K562 (cell line): Measurements from ENCODE around the gene LDLRAD1. TPM values are rescaled to one million over a fixed set of nuclear protein-coding genes. Genes with fewer than 3 reads are reported as not detected.

Source experiments
- ATAC-seq: fragments of 200-7000 bp; cut with Tn5 transposase; 3 replicates; pipeline ENCODE4 v1.9.1; 2020; ENCODE audit warnings: moderate library complexity
- BruUV-seq: library from RNA; stranded (reverse); fragments of 400-500 nt; replicated peaks from 2 replicates; lab custom pipeline; 2021; lab: Mats Ljungman, UMichigan
- CTCF ChIA-PET: fragments of 300-600 bp; formaldehyde crosslinking; extraction: SDS; loops from one replicate; lab custom pipeline; 2021; ENCODE audit warnings: low intra/inter-chr PET ratio; lab: Yijun Ruan, JAX
- POLR2A ChIA-PET: fragments of 300-600, 350-650 bp; sonication (Branson Sonifier 250); formaldehyde crosslinking; extraction: SDS; loops from one replicate; lab custom pipeline; 2021; ENCODE audit warnings: antibody characterized with exemption, inconsistent platforms; lab: Yijun Ruan, JAX
- DNase-seq, 4 experiments: peaks; one replicate each; pipeline versions ENCODE4 v3.0.0 to v3.0.0-alpha.2; 2011 to 2018; ENCODE audit warnings: low spot score in 3 of 4, mixed read lengths in 3 of 4; ENCODE audit errors: extremely low read depth in 1 of 4
- FAIRE-seq: peaks from 2 replicates; lab custom pipeline; 2011; peaks lifted over from hg19 to GRCh38; lab: Jason Lieb, UNC
- H2AFZ ChIP-seq: 2 replicates; pipeline ENCODE4 v1.6.0; 2011; ENCODE audit warnings: low read depth, low read length, control low read depth, inconsistent platforms
- H3K27ac ChIP-seq: fragments of 200-600 bp; 3 replicates; pipeline ENCODE4 v1.8.0; 2011; ENCODE audit warnings: low read depth, mild to moderate bottlenecking, control low read depth, inconsistent platforms, low read length, moderate library complexity, mixed read lengths; ENCODE audit errors: extremely low read depth
- H3K27me3 ChIP-seq, 2 experiments: fragments of 300-600 bp in 1 of 2; 2 replicates in 1 of 2; 3 replicates in 1 of 2; pipeline versions ENCODE4 v1.6.0 to v1.8.0; 2011; ENCODE audit warnings: inconsistent platforms in 2 of 2, low read length in 2 of 2, mild to moderate bottlenecking in 1 of 2, mixed read lengths in 1 of 2, moderate library complexity in 1 of 2; ENCODE audit not compliant: control insufficient read depth in 2 of 2, insufficient read depth in 2 of 2
- H3K36me3 ChIP-seq: fragments of 300-600 bp; 3 replicates; pipeline ENCODE4 v1.8.0; 2011; ENCODE audit warnings: mild to moderate bottlenecking, low read length, inconsistent platforms; ENCODE audit not compliant: control insufficient read depth, insufficient read depth
- H3K4me1 ChIP-seq, 2 experiments: fragments of 200-600 bp in 1 of 2; replicated peaks in 1 of 2; 2 replicates in 1 of 2; 3 replicates in 1 of 2; pipeline versions ENCODE4 v1.5.1 to v1.8.0; 2011; ENCODE audit warnings: inconsistent platforms in 2 of 2, low read length in 2 of 2, mild to moderate bottlenecking in 1 of 2, mixed read lengths in 1 of 2, moderate library complexity in 1 of 2; ENCODE audit not compliant: control insufficient read depth in 2 of 2, insufficient read depth in 2 of 2
- H3K4me2 ChIP-seq: 2 replicates; pipeline ENCODE4 v1.6.1; 2011; ENCODE audit warnings: low read length, control low read depth, inconsistent platforms, mixed read lengths; ENCODE audit not compliant: insufficient read depth
- H3K4me3 ChIP-seq: fragments of 200-600 bp; sonication (generic), shearing (Covaris generic); 2 replicates; pipeline ENCODE4 v1.5.1; 2016; ENCODE audit warnings: control low read depth, inconsistent platforms
- H3K79me2 ChIP-seq: fragments of 200-600 bp; 3 replicates; pipeline ENCODE4 v1.8.0; 2011; ENCODE audit warnings: low read length, inconsistent platforms; ENCODE audit not compliant: control insufficient read depth, insufficient read depth
- H3K9ac ChIP-seq, 2 experiments: 2 replicates each; pipeline versions ENCODE4 v1.6.0 to v1.6.1; 2011; ENCODE audit warnings: low read depth in 2 of 2, low read length in 2 of 2, control low read depth in 1 of 2, inconsistent platforms in 1 of 2, mild to moderate bottlenecking in 1 of 2, mixed read lengths in 1 of 2; ENCODE audit not compliant: insufficient read depth in 1 of 2
- H3K9me1 ChIP-seq: one replicate; pipeline ENCODE4 v1.6.0; 2011; ENCODE audit warnings: inconsistent platforms, mild to moderate bottlenecking, low read length, moderate library complexity; ENCODE audit not compliant: control insufficient read depth, insufficient read depth
- H3K9me3 ChIP-seq: replicated peaks from 2 replicates; pipeline ENCODE4 v1.5.1; 2011; ENCODE audit warnings: low read depth, low read length, inconsistent platforms; ENCODE audit not compliant: control insufficient read depth, insufficient read depth
- H4K20me1 ChIP-seq: replicated peaks from 2 replicates; pipeline ENCODE4 v1.6.1; 2011; ENCODE audit warnings: low read length, inconsistent platforms, mixed read lengths; ENCODE audit not compliant: control insufficient read depth, insufficient read depth
- CEBPG ChIP-seq, 3 experiments: fragments of 200-800 bp in 1 of 3; sonication (Bioruptor generic) in 1 of 3; sonication (generic) in 1 of 3; formaldehyde crosslinking in 1 of 3; IDR thresholded peaks in 2 of 3; conservative IDR thresholded peaks in 1 of 3; 2 replicates each; pipeline versions ENCODE4 v1.6.1 to v1.8.0; 2016 to 2022; ENCODE audit warnings: missing compliant biosample characterization in 2 of 3, missing genetic modification characterization in 2 of 3, mild to moderate bottlenecking in 1 of 3, missing genetic modification reagents in 1 of 3
- DACH1 ChIP-seq: fragments of 450-650 bp; IDR thresholded peaks from 2 replicates; pipeline ENCODE4 v1.6.1; 2018; ENCODE audit not compliant: partially characterized antibody
- DPF2 ChIP-seq: fragments of 450-650 bp; IDR thresholded peaks from 2 replicates; pipeline ENCODE4 v1.6.1; 2016
- EHMT2 ChIP-seq: fragments of 450-650 bp; IDR thresholded peaks from 2 replicates; pipeline ENCODE4 v1.6.1; 2018; ENCODE audit warnings: antibody characterized with exemption
- FOXP4 ChIP-seq: sonication (generic); formaldehyde crosslinking; IDR thresholded peaks from 2 replicates; pipeline ENCODE4 v1.8.0; 2022; ENCODE audit warnings: mild to moderate bottlenecking, missing genetic modification reagents, borderline replicate concordance
- ID3 ChIP-seq, 2 experiments: fragments of 250-450 bp in 1 of 2; fragments of 450-650 bp in 1 of 2; sonication (Bioruptor Pico) in 1 of 2; IDR thresholded peaks; 2 replicates each; pipeline versions ENCODE4 v1.6.1 to v1.8.0; 2016 to 2021; ENCODE audit warnings: mild to moderate bottlenecking in 2 of 2, moderate library complexity in 2 of 2, missing compliant biosample characterization in 1 of 2, missing genetic modification characterization in 1 of 2
- SREBF1 ChIP-seq: fragments of 150-350 bp; IDR thresholded peaks from 2 replicates; pipeline ENCODE4 v1.6.1; 2014; ENCODE audit warnings: antibody characterized with exemption, low read depth, low read length, borderline replicate concordance
- TCF7L2 ChIP-seq: fragments of 150-350 bp; IDR thresholded peaks from 2 replicates; pipeline ENCODE4 v1.6.1; 2016; ENCODE audit warnings: low read depth, mild to moderate bottlenecking, low read length, moderate library complexity
- WGBS: fragments of 100-300 bp; shearing (Covaris generic); methylation state at CpG from one replicate; pipeline ENCODE4 v1.1.6; 2016; ENCODE audit warnings: low coverage, mixed read lengths; ENCODE audit not compliant: insufficient coverage; ENCODE audit errors: missing lambda C conversion rate; 5-methylcytosine and 5-hydroxymethylcytosine counted together
- in situ Hi-C: fragments of 300-500 bp; cut with MboI; formaldehyde crosslinking; loops from 4 replicates; pipeline ENCODE4 v1.15.0; 2018; ENCODE audit warnings: inconsistent platforms, mixed read lengths
- intact Hi-C: fragments of 100-400 bp; cut with micrococcal nuclease; formaldehyde crosslinking; loops from 2 replicates; pipeline ENCODE4 v1.14.2; 2022
- polyA plus RNA-seq, 8 experiments: library from polyadenylated mRNA; depleted of rRNA in 4 of 8; stranded (reverse) in 5 of 8; unstranded in 3 of 8; fragments of >200 nt; fragmentation: Nextera tagmentation in 2 of 8; fragmentation: Illumina TruSeq in 1 of 8; extraction: Ambion mirVana in 2 of 8; extraction: Trizol in 1 of 8; gene quantifications; 2 replicates each; pipeline versions ENCODE4 v1.2.1 to v1.2.3, GENCODE V29; 2011 to 2014; ENCODE audit warnings: inconsistent platforms in 1 of 8, missing spikeins in 1 of 8
- total RNA-seq, 7 experiments: library from RNA; depleted of rRNA in 6 of 7; stranded (reverse); fragments of >200 nt in 6 of 7; fragmentation: Illumina TruSeq in 2 of 7; extraction: Trizol in 2 of 7; gene quantifications; 2 replicates each; pipeline versions ENCODE4 v1.2.1 to v1.2.3, GENCODE V29; 2011 to 2021; ENCODE audit warnings: low replicate concordance in 1 of 7

Gene LDLRAD1
- total and polyA plus RNA-seq, 9 of the 15 experiments (the other 6 are each of a cell fraction or from before 2014, with no cell fraction given): not detected

GRCh38 chr1:53998223-53998622, 19.8 kb downstream of the LDLRAD1 start (continued):
- TF ChIP-seq FOXP4 (CRISPR knock-in tag): no peak
- TF ChIP-seq TCF7L2: no peak
- TF ChIP-seq ID3 (CRISPR knock-in tag; IDR thresholded peaks at IDR 0.05): no peak
- TF ChIP-seq ID3 (tag; IDR thresholded peaks at IDR 0.05): no peak
- no peak for TF ChIP-seq SREBF1

GRCh38 chr1:53995683-53996082, 22.3 kb downstream of the LDLRAD1 start:
- no peaks in the 10 kb centered on the region for H3K9me3 ChIP-seq
- in situ Hi-C loops: no loop called here
- H3K27me3 ChIP-seq: peaks cover 10 to 17% of the 10 kb centered on the region in 2 experiments; a peak in 4 of 5 replicates
- no peak for TF ChIP-seq DPF2
- no peak for TF ChIP-seq EHMT2
- no peak for TF ChIP-seq CEBPG (CRISPR knock-in tag; IDR thresholded peaks at IDR 0.05)
- TF ChIP-seq CEBPG (tag; conservative IDR thresholded peaks at IDR 0.05 in 1 of 2, IDR thresholded peaks at IDR 0.05 in 1 of 2): peak; percentile 27 to 69; a peak in 2 of 4 replicates
- TF ChIP-seq DACH1: no peak
- TF ChIP-seq, all 486 proteins: peak for 1
- BruUV-seq: no TSS peak
- Histone ChIP-seq H3K27ac (no peak overlapping the region), H3K4me2 (no peak overlapping the region), H2AFZ (no peak overlapping the region), H3K79me2 (no peaks in the 10 kb centered on the region), H3K4me3 (no peak overlapping the region), H3K36me3 (no peaks in the 10 kb centered on the region), H3K9ac (no peak overlapping the region), H3K4me1 (0 out of 5 replicates have a peak, but pooled peaks cover 0 to 5% of the 10 kb centered on the region in 2 experiments), H4K20me1 (no peaks in the 10 kb centered on the region), H3K9me1 (no peaks in the 10 kb centered on the region)
- WGBS: 0% methylated on average over 1 of the region's 1 CpG
- CTCF ChIA-PET: no interaction called here
- intact Hi-C loops: no loop called here
- ATAC-seq (no peak), DNase-seq (no peak), FAIRE-seq (no peak)
- POLR2A ChIA-PET: no interaction called here
